ENCODE measurements around the gene MAP2. TPM values are rescaled to one million over a fixed set of nuclear protein-coding genes. Genes with fewer than 3 reads are reported as not detected.

MAP2 gene
- total and polyA plus RNA-seq, 2 donors from 2014 or later, result 3.6 to 11.4 TPM

GRCh38 chr2:209511637-209512036 lies 87.8 kb downstream of the MAP2 start:
- H3K4me1 ChIP-seq (ENCODE audit: control insufficient read depth in 2 of 3, insufficient read depth in 2 of 3, low read depth in 1 of 3, low read length in 3 of 3), result no peaks in the 10 kb centered on the region
- no peaks in the 10 kb centered on the region for H3K9me3 ChIP-seq (ENCODE audit: control insufficient read depth in 2 of 3, insufficient read depth in 1 of 3, low read length in 3 of 3)
- no peak overlapping the region for H3K9ac ChIP-seq (ENCODE audit: low read length in 3 of 3)
- intact Hi-C loops (cut with DNase I), result no loop called here
- FAIRE-seq (no peak), DNase-seq (no peak)
- H3K27me3 ChIP-seq (ENCODE audit: control insufficient read depth, insufficient read depth, low read length), result no peaks in the 10 kb centered on the region
- no peak overlapping the region for H3K4me3 ChIP-seq (ENCODE audit: low read length in 3 of 3)
- no peak overlapping the region for H3K27ac ChIP-seq (ENCODE audit: low read depth in 2 of 2, low read length in 2 of 2)
- no peak for TF ChIP-seq CTCF (IDR thresholded peaks at IDR 0.05; ENCODE audit: borderline replicate concordance, extremely low read depth, insufficient read depth)
- H3K36me3 ChIP-seq (ENCODE audit: control insufficient read depth in 2 of 3, insufficient read depth in 3 of 3, low read length in 3 of 3), result no peaks in the 10 kb centered on the region

- Histone ChIP-seq H3K9me3 (ENCODE audit: control insufficient read depth in 2 of 3, insufficient read depth in 1 of 3, low read length in 3 of 3) (no peaks in the 10 kb centered on the region), H3K36me3 (ENCODE audit: control insufficient read depth in 2 of 3, insufficient read depth in 3 of 3, low read length in 3 of 3) (no peaks in the 10 kb centered on the region), H3K27ac (ENCODE audit: low read depth in 2 of 2, low read length in 2 of 2) (no peak overlapping the region), H3K4me1 (ENCODE audit: control insufficient read depth in 2 of 3, insufficient read depth in 2 of 3, low read depth in 1 of 3, low read length in 3 of 3) (no peaks in the 10 kb centered on the region), H3K9ac (ENCODE audit: low read length in 3 of 3) (no peak overlapping the region), H3K27me3 (ENCODE audit: control insufficient read depth, insufficient read depth, low read length) (no peaks in the 10 kb centered on the region), H3K4me3 (ENCODE audit: low read length in 3 of 3) (no peak overlapping the region)
- DNase-seq (no peak), FAIRE-seq (no peak)
- no peak for TF ChIP-seq CTCF (IDR thresholded peaks at IDR 0.05; ENCODE audit: borderline replicate concordance, extremely low read depth, insufficient read depth)
- intact Hi-C loops (cut with DNase I), result no loop called here
Measured at GRCh38 chr2:209512971-209513370, 89.1 kb downstream of the MAP2 start.

- no peak overlapping the region for H3K4me3 ChIP-seq (ENCODE audit: low read length in 3 of 3)
- DNase-seq, result no peak
- H3K27ac ChIP-seq (ENCODE audit: low read depth in 2 of 2, low read length in 2 of 2), result no peak overlapping the region
- no peak for TF ChIP-seq CTCF (IDR thresholded peaks at IDR 0.05; ENCODE audit: borderline replicate concordance, extremely low read depth, insufficient read depth)
- no peaks in the 10 kb centered on the region for H3K36me3 ChIP-seq (ENCODE audit: control insufficient read depth in 2 of 3, insufficient read depth in 3 of 3, low read length in 3 of 3)
- H3K9me3 ChIP-seq (ENCODE audit: control insufficient read depth in 2 of 3, insufficient read depth in 1 of 3, low read length in 3 of 3), result no peaks in the 10 kb centered on the region
- no peaks in the 10 kb centered on the region for H3K4me1 ChIP-seq (ENCODE audit: control insufficient read depth in 2 of 3, insufficient read depth in 2 of 3, low read depth in 1 of 3, low read length in 3 of 3)
- no peak for FAIRE-seq
- no peak overlapping the region for H3K9ac ChIP-seq (ENCODE audit: low read length in 3 of 3)
- intact Hi-C loops (cut with DNase I), result no loop called here
- no peaks in the 10 kb centered on the region for H3K27me3 ChIP-seq (ENCODE audit: control insufficient read depth, insufficient read depth, low read length)
Measured at GRCh38 chr2:209517436-209517835, 93.6 kb downstream of the MAP2 start.

- Histone ChIP-seq H3K36me3 (ENCODE audit: control insufficient read depth in 2 of 3, insufficient read depth in 3 of 3, low read length in 3 of 3) (no peaks in the 10 kb centered on the region), H3K4me1 (ENCODE audit: control insufficient read depth in 2 of 3, insufficient read depth in 2 of 3, low read depth in 1 of 3, low read length in 3 of 3) (no peaks in the 10 kb centered on the region), H3K9ac (ENCODE audit: low read length in 3 of 3) (no peak overlapping the region), H3K9me3 (ENCODE audit: control insufficient read depth in 2 of 3, insufficient read depth in 1 of 3, low read length in 3 of 3) (no peaks in the 10 kb centered on the region), H3K27me3 (ENCODE audit: control insufficient read depth, insufficient read depth, low read length) (no peaks in the 10 kb centered on the region), H3K27ac (ENCODE audit: low read depth in 2 of 2, low read length in 2 of 2) (no peak overlapping the region), H3K4me3 (ENCODE audit: low read length in 3 of 3) (no peak overlapping the region)
- DNase-seq (no peak), FAIRE-seq (no peak)
- intact Hi-C loops (cut with DNase I), result no loop called here
- TF ChIP-seq CTCF (IDR thresholded peaks at IDR 0.05; ENCODE audit: borderline replicate concordance, extremely low read depth, insufficient read depth), result no peak
Measured at GRCh38 chr2:209519271-209519670, 95.4 kb downstream of the MAP2 start.
